Measurements from ENCODE around the gene IP6K3.

IP6K3 gene

DNA sequence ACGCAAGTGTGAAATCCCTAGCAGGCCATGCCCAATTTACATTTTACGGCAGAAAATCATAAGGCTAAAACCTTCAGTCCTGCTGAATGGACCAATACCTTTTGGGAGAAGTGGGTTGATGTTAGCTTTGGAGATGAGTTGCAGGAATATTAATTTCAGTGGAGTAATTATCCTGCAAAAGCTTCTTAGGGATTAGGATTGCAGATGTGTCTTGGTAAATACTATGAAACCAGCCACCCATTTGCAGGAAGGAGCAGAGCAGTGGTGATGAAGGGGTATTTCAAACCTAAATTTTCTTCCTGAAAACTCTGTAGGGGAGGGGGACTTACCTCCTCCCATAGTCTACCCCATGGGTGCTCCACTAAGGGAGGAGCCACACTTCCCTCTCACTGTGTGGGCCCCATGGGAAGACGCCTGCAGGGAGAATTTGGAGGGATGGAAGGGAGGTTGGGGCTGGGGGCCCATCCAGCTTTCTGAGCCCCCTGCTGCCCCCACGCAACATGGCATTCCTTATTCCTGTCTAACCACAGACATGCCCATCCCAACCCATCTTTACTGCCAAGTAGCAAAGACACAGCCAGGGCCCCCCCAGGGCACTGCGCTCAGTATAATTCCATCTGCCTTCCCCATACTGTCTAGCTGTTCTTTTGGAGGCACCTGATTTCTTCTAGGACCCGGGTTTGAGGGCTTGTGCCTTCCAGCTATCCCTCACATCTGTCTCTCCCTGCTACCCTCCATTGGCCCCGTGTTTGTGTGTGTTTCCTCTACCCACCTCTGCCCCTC is 20.6 kb downstream of the IP6K3 start:
- DNase-seq (ENCODE audit: extremely low read depth, low read depth): no peak
- H3K4me3 ChIP-seq (replicated peaks; ENCODE audit: low read depth, low read length): no peak overlapping the region
- TF ChIP-seq, protein P1, sequence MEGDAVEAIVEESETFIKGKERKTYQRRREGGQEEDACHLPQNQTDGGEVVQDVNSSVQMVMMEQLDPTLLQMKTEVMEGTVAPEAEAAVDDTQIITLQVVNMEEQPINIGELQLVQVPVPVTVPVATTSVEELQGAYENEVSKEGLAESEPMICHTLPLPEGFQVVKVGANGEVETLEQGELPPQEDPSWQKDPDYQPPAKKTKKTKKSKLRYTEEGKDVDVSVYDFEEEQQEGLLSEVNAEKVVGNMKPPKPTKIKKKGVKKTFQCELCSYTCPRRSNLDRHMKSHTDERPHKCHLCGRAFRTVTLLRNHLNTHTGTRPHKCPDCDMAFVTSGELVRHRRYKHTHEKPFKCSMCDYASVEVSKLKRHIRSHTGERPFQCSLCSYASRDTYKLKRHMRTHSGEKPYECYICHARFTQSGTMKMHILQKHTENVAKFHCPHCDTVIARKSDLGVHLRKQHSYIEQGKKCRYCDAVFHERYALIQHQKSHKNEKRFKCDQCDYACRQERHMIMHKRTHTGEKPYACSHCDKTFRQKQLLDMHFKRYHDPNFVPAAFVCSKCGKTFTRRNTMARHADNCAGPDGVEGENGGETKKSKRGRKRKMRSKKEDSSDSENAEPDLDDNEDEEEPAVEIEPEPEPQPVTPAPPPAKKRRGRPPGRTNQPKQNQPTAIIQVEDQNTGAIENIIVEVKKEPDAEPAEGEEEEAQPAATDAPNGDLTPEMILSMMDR (IDR thresholded peaks at IDR 0.05; ENCODE audit: low read depth, low read length, missing control alignments): no peak

DNA sequence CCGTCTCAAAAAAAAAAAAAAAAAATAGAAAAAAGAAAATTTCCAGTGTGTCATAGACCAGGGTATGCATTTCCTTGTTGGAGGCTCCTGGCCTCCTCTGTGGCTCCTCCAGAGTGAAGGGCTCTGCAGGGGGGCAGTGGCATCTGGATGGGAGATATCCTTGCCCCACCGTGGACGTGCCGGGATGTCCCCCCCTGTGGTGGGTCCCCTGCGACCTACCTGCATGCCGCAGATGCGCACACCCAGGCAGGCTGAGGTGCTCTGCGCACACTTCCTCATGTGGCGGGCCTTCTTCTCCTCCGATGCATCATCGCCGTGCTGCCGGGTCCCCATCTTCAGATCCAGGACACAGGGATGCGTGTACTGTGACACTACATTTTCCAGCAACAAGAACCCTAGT is 21.5 kb downstream of the IP6K3 start:
- H3K4me3 ChIP-seq (replicated peaks; ENCODE audit: low read depth, low read length): no peak overlapping the region
- no peak for DNase-seq (ENCODE audit: extremely low read depth, low read depth)
- TF ChIP-seq, protein P1 (IDR thresholded peaks at IDR 0.05; ENCODE audit: low read depth, low read length, missing control alignments): no peak

DNA sequence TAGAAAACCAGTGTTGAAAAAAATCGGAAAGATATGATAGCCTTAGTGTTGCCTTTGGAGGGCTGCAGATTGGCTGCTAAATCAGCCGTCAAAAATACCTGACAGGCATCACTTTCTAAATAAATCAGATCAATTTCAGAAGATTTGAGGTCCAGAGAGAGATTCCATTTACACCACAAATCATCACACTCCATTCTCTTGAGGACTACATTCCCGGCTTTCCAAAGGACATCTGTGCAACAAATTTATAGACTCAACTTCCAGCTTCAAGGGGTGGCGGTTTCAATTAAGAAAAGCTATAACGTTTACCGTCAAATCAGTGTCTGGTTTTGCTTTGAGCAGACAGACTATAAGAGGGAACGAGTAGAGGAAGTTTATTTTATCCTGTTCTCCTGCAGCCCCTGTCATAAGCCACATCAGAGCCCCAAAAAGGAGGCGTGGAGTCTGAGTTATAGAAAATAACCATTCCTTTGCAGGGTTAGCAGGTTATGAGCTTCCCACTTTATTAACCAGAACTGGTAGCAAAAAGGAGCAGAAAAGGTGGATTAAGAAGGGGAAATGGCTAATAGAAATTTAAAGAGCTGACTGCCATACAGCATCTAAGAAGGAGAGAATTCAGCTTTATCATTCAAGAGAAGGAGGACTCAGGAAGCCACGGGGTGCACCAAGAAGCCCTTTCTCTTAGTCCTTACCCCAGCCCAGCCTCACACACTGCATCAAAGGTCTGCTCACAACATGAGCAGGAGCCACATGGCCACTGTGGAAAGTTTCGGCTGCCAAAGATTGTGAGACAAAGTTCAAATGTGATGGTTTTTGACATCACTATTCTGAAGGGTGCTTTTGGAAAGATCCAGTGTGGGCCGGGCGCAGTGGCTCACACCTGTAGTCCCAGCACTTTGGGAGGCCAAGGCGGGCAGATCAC is 22.3 kb downstream of the IP6K3 start:
- H3K4me3 ChIP-seq (replicated peaks; ENCODE audit: low read depth, low read length): no peak overlapping the region
- TF ChIP-seq, protein P1 (IDR thresholded peaks at IDR 0.05; ENCODE audit: low read depth, low read length, missing control alignments): no peak
- no peak for DNase-seq (ENCODE audit: extremely low read depth, low read depth)

DNA sequence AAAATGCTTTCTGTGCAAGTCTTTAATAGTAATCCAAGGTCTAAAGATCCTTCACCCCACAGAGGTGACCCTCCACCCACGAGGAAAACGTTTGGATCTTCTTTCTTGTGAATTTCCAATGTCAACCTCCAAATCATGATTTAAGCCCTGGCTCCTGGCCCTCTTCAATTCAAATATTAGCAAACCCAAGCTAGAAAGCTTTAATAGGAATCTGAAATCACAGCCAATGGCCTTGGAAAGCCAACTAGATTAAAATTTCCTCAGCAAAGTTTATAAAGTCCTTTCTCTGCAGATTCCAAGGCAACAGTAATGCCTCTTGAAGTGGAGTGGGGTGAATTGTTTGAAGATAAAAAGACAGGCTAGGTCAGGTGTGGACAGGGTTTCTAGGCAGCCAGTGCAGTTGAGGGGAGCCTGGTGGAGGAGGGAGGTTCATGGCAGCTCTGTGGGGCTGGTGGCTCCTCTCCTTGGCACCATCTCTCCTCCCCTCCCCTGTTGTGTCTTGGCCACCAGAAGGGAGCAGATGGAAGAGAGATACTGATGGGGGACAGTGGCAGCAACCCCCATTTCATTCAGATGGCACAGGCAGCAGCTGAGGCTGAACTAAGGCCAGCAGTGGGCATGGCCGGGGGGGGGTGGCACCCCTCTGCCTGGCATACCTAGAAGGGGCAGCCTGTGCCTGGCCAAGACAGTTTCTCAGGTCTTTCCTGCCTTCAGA is 23.2 kb downstream of the IP6K3 start:
- TF ChIP-seq, protein P1 (IDR thresholded peaks at IDR 0.05; ENCODE audit: low read depth, low read length, missing control alignments): no peak
- no peak overlapping the region for H3K4me3 ChIP-seq (replicated peaks; ENCODE audit: low read depth, low read length)
- no peak for DNase-seq (ENCODE audit: extremely low read depth, low read depth)

DNA sequence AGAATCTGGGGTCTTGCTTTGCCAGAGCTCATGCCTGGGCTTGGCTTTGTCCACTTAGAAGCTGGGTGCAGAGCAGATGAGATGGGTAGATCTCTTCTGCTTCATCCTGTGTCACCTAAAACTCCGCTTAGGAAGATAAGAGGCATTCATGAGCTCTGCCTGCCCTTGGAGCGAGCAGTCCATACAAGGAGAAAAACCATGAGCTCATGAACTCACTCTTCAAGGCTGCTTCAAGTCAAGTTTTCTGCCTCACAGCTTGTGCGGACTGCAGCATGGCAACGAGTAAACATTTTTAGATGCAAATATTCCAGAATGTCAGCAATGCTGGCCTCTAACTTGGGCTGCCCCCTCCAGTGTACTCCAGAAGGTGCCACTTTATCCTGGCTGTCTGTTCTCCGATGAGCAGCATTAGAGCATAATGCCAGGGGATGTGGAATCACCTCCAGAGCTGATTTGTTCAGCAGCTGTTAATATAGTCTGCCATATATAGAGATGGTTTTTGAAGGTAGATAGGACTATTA is 24.5 kb downstream of the IP6K3 start:
- DNase-seq (ENCODE audit: extremely low read depth, low read depth): no peak
- TF ChIP-seq, protein P1 (IDR thresholded peaks at IDR 0.05; ENCODE audit: low read depth, low read length, missing control alignments): no peak

DNA sequence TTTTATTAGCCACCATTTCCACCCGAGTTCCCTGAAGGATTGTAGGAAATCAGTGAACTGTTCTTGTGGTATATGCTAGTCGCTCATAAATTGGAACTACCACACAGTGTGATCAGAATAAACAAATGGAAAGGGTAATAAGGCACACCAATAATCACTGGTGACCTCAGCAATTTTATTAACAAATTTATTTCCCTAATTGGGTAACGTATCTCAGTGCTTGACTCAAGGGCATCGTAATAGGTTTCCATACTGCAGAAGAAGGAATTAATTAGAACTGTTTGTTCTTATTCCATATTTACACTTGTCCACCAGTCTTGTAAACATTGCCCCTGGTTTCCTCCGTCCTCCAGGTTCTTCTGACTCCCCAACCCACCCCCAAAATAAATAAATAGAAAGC is 25.2 kb downstream of the IP6K3 start:
- TF ChIP-seq, protein P1 (IDR thresholded peaks at IDR 0.05; ENCODE audit: low read depth, low read length, missing control alignments): no peak
- no peak for DNase-seq (ENCODE audit: extremely low read depth, low read depth)
- H3K4me3 ChIP-seq (replicated peaks; ENCODE audit: low read depth, low read length): no peak overlapping the region

More for the DNA sequence above, 24.5 kb downstream of the IP6K3 start:
- no peak overlapping the region for H3K4me3 ChIP-seq (replicated peaks; ENCODE audit: low read depth, low read length)

All from HFF-Myc (cell line).